CD4-positive, alpha-beta T cell treated with Interferon alpha-2 for 1 hour (primary cell): ENCODE measurements around the gene NOL11.
A peak's percentile ranks its signal among the peaks of the same experiment; 100 is the strongest.
"Not testable (repeated sequence)": the region's sequence is repeated elsewhere in the genome, so short reads cannot be mapped to it uniquely, and the experiment has no call there.

Source experiments
- DNase-seq, 2 donors: peaks; one replicate each; pipeline ENCODE4 v3.0.0-alpha.2; 2020 to 2022

NOL11 gene

DNA sequence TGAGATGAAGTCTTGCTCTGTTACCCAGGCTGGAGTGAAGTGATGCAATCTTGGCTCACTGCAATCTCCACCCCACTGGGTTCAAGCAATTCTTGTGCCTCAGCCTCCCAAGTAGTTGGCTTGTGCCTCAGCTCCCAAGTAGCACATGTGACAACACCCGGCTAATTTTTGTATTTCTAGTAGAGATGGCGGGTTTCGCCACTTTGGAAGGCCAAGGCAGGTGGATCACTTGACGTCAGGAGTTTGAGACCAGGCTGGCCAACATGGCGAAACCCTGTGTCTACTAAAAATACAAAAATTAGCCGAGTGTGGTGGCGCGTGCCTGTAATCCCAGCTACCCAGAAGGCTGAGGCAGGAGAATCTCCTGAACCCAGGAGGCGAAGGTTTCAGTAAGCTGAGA is 39.0 kb downstream of the NOL11 start:
- DNase-seq = not testable (repeated sequence)

DNA sequence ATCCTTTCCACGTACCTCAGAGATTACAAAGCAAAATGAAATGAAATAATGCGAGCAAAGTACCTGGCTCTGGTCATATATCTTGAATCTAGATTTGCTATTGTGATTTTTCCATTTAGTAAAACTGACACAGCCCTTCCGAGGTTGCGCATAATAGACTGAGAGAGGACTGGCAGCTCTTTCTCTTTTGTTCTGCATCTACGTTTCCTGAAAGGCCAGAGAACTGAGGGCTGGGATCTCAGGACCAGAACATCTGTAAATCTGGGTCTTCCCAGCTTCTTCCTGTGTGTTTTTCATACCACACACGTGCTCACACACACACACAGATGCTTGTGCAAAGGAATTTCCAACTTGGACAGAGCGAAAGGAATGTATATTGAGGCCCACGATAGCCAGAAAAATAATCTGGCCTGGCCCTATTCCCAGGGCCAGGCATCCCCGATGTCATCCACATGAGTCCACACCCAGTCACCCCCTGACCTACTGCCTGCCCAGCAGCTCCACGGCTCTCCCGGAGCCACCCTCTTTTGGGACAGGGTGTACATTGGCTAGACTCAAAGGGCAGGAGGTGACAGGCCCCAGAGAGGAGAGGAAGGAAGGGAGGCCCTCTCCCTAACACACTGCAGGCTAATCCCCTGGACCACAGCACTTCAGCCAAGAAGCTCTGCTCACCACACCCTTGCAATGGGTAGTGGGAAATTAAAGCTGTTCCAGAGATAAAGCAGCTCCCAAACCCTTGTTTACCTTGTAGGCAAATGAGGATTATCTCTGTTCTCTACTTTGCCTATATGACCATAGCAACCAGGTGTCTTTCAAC is 41.8 kb downstream of the NOL11 start:
- no peak for DNase-seq

DNA sequence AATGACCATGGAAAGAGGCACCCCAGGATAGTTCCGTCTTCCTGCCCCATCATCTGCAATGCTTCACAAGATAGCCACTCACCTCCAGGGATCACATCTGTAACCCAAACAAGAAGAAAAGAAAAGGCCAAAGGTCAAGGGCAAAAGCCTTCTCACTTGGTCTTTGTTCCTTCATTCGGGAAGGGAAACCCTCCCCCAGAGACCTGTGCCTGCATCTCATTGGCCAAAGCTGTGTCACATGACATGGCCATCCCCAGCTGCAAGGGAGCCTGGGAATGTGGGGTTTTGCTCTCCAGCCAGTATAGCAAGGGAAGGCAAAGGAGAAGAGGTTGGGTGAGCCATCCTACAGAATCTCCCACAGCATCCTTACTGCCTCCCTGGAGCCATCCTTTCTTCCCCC is 47.9 kb downstream of the NOL11 start:
- no peak for DNase-seq

DNA sequence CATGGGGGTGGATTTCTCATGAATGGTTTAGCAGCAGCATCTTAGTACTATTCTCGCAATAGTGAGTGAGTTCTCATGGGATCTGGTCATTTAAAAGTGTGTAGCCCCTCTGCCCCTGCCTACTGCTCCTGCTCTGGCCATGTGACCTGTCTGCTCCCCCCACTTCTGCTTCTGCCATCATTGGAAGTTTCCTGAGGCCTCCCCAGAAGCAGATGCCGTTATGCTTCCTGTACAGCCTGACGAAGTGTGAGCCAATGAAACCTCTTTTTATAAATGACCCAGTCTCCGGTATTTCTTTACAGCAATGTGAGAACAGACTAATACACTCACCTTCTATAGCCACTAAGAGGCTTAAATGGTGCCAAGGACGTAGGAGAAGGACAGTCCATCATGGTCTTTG is 51.5 kb downstream of the NOL11 start:
- DNase-seq = no peak

DNA sequence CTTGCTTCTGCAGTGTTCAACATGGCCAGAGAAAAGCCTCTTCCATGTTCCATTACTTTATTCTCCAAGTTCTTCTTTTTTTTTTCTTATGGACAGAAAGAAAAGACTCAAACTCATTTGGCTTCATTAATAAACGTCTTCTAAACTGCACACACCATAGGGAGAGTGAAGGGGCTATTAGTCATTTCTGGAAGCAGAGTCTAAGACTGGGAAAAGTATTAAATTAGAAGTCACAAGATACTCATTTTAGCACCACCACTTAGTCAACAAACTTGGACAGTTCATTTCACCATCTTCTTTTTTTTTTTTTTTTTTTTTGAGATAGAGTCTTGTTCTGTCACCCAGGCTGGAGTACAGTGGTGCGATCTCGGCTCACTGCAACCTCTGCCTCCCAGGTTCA is 52.8 kb downstream of the NOL11 start:
- DNase-seq = no peak

DNA sequence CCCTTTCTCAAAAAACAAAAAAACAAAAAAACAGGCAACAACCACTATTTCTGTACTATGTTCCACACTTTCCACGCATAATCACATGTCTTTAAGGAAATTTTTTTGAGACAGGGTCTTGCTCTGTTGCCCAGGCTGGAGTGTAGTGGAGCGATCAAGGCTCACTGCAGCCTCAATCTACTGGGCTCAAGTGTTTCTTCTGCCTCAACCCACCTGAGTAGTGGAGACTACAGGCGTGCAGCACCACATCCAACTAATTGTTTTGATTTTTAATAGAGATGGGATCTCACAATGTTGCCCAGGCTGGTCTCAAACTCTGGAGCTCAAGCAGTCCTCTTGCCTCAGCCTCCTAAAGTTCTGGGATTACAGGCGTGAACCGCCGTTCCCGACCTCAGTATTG is 54.9 kb downstream of the NOL11 start:
- no peak for DNase-seq

DNA sequence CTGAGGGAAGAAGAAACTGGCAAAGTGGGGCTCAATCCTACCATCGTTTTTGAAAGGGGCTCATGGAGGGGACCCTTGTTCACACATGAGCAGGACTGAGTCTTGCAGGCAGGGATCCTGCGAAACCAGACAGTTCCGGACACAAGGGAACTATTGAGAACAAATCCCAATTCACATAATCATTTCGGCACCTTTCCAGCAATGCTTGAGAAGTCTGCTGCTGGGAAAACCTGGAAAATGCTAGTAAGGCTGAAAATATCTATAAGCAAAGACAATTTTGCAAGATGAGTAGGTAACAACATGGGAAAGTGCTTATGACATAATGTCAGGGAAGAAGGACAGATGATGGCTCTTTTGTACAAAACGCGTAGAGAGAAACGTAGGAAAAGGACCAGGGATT is 55.5 kb downstream of the NOL11 start:
- DNase-seq = no peak

DNA sequence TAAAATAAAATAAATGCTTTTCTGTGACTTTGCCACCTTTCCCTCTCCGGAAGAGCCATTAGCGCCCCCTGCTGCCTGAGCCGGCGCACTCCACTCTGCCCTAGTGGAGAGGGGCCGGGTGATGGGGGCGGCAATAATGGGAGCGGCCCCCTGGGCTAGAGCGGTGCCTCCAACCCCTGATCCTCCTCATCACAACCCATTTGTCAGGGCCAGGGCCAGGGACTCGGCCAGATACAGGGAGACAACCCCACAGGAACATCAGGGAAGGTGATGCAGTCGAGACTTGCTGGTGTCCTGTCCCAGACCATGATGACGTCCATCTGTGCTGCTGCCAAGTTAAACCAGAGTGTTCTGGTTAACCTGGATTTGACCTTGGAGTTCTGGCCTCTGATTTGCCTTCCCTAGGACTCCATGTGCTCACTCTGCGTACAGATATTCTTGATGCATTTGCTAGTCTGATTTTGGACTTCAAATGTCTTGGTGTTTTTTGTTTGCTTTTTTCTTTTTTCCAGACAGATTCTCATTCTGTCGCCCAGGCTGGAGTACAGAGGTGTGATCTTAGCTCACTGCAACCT is 61.4 kb downstream of the NOL11 start:
- DNase-seq = peak; percentile 11 to 20

DNA sequence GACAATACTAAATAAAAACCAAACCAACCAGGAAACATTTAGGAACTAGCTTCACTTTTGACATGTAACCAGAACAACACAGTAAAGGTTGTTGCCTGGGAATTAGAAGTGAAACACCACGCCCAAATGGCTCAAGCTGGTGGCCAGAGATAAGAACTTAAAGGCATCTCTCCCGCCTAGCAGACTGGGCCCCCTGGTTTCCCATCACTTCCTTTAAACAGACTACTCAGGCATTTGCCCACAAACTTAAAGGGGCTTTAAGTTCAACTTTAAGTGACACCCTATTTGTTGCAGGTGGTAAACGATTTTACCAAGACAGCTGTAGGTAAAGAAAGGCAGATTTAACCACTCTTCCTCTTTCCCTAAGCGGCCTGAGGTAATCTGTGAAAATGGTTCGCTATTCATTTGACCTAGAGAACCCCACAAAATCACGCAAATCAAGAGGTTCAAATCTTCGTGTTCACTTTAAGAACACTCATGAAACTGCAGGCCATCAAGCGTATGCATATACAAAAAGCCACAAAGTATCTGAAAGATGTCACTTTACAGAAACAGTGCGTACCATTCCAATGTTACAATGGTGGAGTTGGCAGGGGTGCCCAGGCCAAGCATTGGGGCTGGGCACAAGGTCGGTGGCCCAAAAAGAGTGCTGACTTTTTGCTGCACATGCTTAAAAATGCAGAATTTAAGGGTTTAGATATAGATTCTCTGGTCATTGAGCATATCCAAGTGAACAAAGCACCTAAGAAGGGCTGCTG is 66.8 kb downstream of the NOL11 start:
- no peak for DNase-seq

DNA sequence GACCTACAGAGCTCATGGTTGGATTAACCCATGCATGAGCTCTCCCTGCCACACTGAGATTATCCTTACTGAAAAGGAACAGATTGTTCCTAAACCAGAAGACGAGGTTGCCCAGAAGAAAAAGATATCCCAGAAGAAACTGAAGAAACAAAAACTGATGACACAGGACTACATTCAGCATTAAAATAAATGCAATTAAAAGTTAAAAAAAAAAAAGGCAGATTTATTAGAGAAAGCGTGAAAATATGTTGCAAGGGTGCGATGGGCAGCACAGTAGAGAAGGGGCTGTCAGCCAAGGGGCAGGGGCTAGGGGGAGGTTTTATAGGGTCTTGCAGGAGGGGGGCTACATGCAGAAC is 67.4 kb downstream of the NOL11 start:
- no peak for DNase-seq

DNA sequence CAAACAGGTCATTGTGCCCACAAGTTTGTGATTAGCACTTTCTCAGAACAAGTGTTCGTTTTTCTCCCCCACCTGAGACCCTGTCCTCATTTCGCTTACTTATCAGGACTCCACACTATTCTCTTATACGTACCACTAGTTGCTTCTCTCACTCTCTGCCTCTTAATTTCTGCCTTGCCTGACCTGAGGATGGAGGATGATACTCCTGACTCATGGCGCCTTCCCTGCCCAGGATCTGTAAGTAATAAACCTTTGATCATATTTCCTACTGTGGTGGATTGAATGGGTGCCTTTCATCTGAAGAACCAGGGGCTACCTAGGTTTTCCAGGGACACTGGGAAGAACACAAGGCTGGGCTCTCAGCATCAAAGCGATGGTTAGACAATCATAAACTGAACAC is 67.8 kb downstream of the NOL11 start:
- no peak for DNase-seq
